H9 (cell line): Measurements from ENCODE around the gene TEX22. TPM values are rescaled to one million over a fixed set of nuclear protein-coding genes. Genes with fewer than 3 reads are reported as not detected.
A peak's percentile ranks its signal among the peaks of the same experiment; 100 is the strongest.

Experiments
- DNase-seq: peaks from one replicate; pipeline ENCODE4 v3.0.0-alpha.2; 2017
- H2AFZ ChIP-seq: one replicate; pipeline ENCODE4 v1.6.1; 2013; ENCODE audit warnings: mild to moderate bottlenecking, low read length, control low read depth, moderate library complexity
- H2AK5ac ChIP-seq: 2 replicates; pipeline ENCODE4 v1.6.1; 2013; ENCODE audit warnings: low read length, control low read depth, mixed read lengths; ENCODE audit not compliant: insufficient read length
- H2BK120ac ChIP-seq: one replicate; pipeline ENCODE4 v1.6.1; 2013; ENCODE audit warnings: low read depth, mild to moderate bottlenecking, low read length, control low read depth, inconsistent platforms; ENCODE audit not compliant: poor library complexity, severe bottlenecking
- H2BK12ac ChIP-seq: 2 replicates; pipeline ENCODE4 v1.6.1; 2013; ENCODE audit warnings: low read length, control low read depth, mixed read lengths, low read depth; ENCODE audit not compliant: insufficient read length
- H2BK15ac ChIP-seq: 2 replicates; pipeline ENCODE4 v1.6.1; 2013; ENCODE audit warnings: low read depth, low read length, control low read depth
- H2BK20ac ChIP-seq: one replicate; pipeline ENCODE4 v1.6.1; 2013; ENCODE audit warnings: low read depth, mild to moderate bottlenecking, low read length, control low read depth, inconsistent platforms; ENCODE audit not compliant: poor library complexity, severe bottlenecking
- H2BK5ac ChIP-seq: 2 replicates; pipeline ENCODE4 v1.6.1; 2013; ENCODE audit warnings: low read length, control low read depth, mixed read lengths; ENCODE audit not compliant: insufficient read length
- H3K14ac ChIP-seq: 2 replicates; pipeline ENCODE4 v1.6.1; 2013; ENCODE audit warnings: low read length, control low read depth; ENCODE audit not compliant: insufficient read depth
- H3K18ac ChIP-seq: 2 replicates; pipeline ENCODE4 v1.6.1; 2013; ENCODE audit warnings: low read depth, mild to moderate bottlenecking, mixed read lengths, low read length, control low read depth; ENCODE audit not compliant: insufficient read length
- H3K23ac ChIP-seq: 2 replicates; pipeline ENCODE4 v1.6.1; 2013; ENCODE audit warnings: low read length, control low read depth, mixed read lengths, low read depth; ENCODE audit not compliant: insufficient read length
- H3K23me2 ChIP-seq: 2 replicates; pipeline ENCODE4 v1.6.1; 2013; ENCODE audit warnings: low read depth, mild to moderate bottlenecking, mixed read lengths, low read length, control low read depth; ENCODE audit not compliant: insufficient read length, poor library complexity, severe bottlenecking
- H3K27ac ChIP-seq: 2 replicates; pipeline ENCODE4 v1.5.1; 2013; ENCODE audit warnings: low read length, control low read depth, mixed read lengths, low read depth; ENCODE audit not compliant: insufficient read length
- H3K27me3 ChIP-seq: 2 replicates; pipeline ENCODE4 v1.6.1; 2013; ENCODE audit warnings: low read length, control low read depth, inconsistent platforms; ENCODE audit not compliant: insufficient read depth
- H3K4ac ChIP-seq: 2 replicates; pipeline ENCODE4 v1.6.1; 2013; ENCODE audit warnings: low read depth, mild to moderate bottlenecking, control low read depth, inconsistent platforms, low read length, moderate library complexity
- H3K4me1 ChIP-seq: 2 replicates; pipeline ENCODE4 v1.6.1; 2013; ENCODE audit warnings: low read length, control low read depth, inconsistent platforms; ENCODE audit not compliant: insufficient read depth
- H3K4me2 ChIP-seq: 2 replicates; pipeline ENCODE4 v1.6.1; 2013; ENCODE audit warnings: low read length, control low read depth, mixed read lengths; ENCODE audit not compliant: insufficient read length, insufficient read depth
- H3K56ac ChIP-seq: 2 replicates; pipeline ENCODE4 v1.6.1; 2013; ENCODE audit warnings: low read depth, mild to moderate bottlenecking, mixed read lengths, low read length, control low read depth; ENCODE audit not compliant: insufficient read length
- H3K79me1 ChIP-seq: 2 replicates; pipeline ENCODE4 v1.6.1; 2013; ENCODE audit warnings: low read depth, mild to moderate bottlenecking, moderate library complexity, low read length, control low read depth, inconsistent platforms; ENCODE audit not compliant: insufficient read depth, poor library complexity, severe bottlenecking
- H3K79me2 ChIP-seq: 2 replicates; pipeline ENCODE4 v1.6.1; 2013; ENCODE audit warnings: low read length, control low read depth, inconsistent platforms; ENCODE audit not compliant: insufficient read depth
- H3K9ac ChIP-seq: 2 replicates; pipeline ENCODE4 v1.6.1; 2013; ENCODE audit warnings: low read length, control low read depth, mixed read lengths; ENCODE audit not compliant: insufficient read length; ENCODE audit errors: extremely low read depth
- H3K9me3 ChIP-seq: one replicate; pipeline ENCODE4 v1.6.1; 2013; ENCODE audit warnings: low read depth, low read length, inconsistent platforms; ENCODE audit not compliant: control insufficient read depth
- H3T11ph ChIP-seq: one replicate; pipeline ENCODE4 v1.6.1; 2013; ENCODE audit warnings: mild to moderate bottlenecking, low read length, control low read depth, inconsistent platforms
- H4K20me1 ChIP-seq: one replicate; pipeline ENCODE4 v1.6.1; 2013; ENCODE audit not compliant: control insufficient read depth, insufficient read length, insufficient read depth
- H4K5ac ChIP-seq: 2 replicates; pipeline ENCODE4 v1.6.1; 2013; ENCODE audit warnings: low read depth, mild to moderate bottlenecking, mixed read lengths, low read length, control low read depth; ENCODE audit not compliant: insufficient read length
- H4K8ac ChIP-seq: replicated peaks from 2 replicates; pipeline ENCODE4 v1.6.1; 2013; ENCODE audit warnings: low read length, control low read depth, mixed read lengths, low read depth; ENCODE audit not compliant: insufficient read length
- H4K91ac ChIP-seq: 2 replicates; pipeline ENCODE4 v1.6.1; 2013; ENCODE audit warnings: low read depth, mild to moderate bottlenecking, moderate library complexity, mixed read lengths, low read length, control low read depth; ENCODE audit not compliant: insufficient read length
- H3K27ac Mint-ChIP-seq, 3 experiments: 2 replicates in 2 of 3; 3 replicates in 1 of 3; pipeline ENCODE4 v1.8.0; 2020 to 2021; ENCODE audit warnings: mixed read lengths in 3 of 3, mild to moderate bottlenecking in 1 of 3, moderate library complexity in 1 of 3
- H3K27me3 Mint-ChIP-seq: 2 replicates; pipeline ENCODE4 v1.8.0; 2021; ENCODE audit warnings: low read depth, mild to moderate bottlenecking, moderate library complexity, mixed read lengths
- H3K36me3 Mint-ChIP-seq, 3 experiments: 2 replicates in 2 of 3; 3 replicates in 1 of 3; pipeline ENCODE4 v1.8.0; 2020 to 2021; ENCODE audit warnings: low read depth in 3 of 3, mixed read lengths in 3 of 3; ENCODE audit not compliant: insufficient read depth in 1 of 3
- H3K4me1 Mint-ChIP-seq, 2 experiments: 2 replicates each; pipeline ENCODE4 v1.8.0; 2020; ENCODE audit warnings: mixed read lengths in 2 of 2
- H3K4me3 Mint-ChIP-seq, 2 experiments: 2 replicates in 1 of 2; 3 replicates in 1 of 2; pipeline ENCODE4 v1.8.0; 2020 to 2021; ENCODE audit warnings: mild to moderate bottlenecking in 2 of 2, mixed read lengths in 2 of 2, moderate library complexity in 1 of 2
- H3K9me3 Mint-ChIP-seq, 2 experiments: 2 replicates in 1 of 2; 3 replicates in 1 of 2; pipeline ENCODE4 v1.8.0; 2020; ENCODE audit warnings: mild to moderate bottlenecking in 2 of 2, mixed read lengths in 2 of 2, moderate library complexity in 1 of 2
- CTCF ChIP-seq: fragments of 200-600 bp; sonication (generic); conservative IDR thresholded peaks from 3 replicates; pipeline ENCODE4 v1.8.0; 2021; ENCODE audit warnings: antibody characterized with exemption, mild to moderate bottlenecking
- WGBS: extraction: QIAGEN DNeasy Blood & Tissue Kit; methylation state at CpG from one replicate; pipeline ENCODE4 v1.1.7; 2013; ENCODE audit warnings: missing lambda C conversion rate, low lambda C conversion rate, mixed read lengths; ENCODE audit not compliant: insufficient read length; ENCODE audit errors: extremely low coverage; 5-methylcytosine and 5-hydroxymethylcytosine counted together
- total RNA-seq: library from RNA; stranded (reverse); gene quantifications from 2 replicates; pipeline ENCODE4 v1.2.1, GENCODE V29; 2021

TEX22 gene
- total RNA-seq, 1 experiment from 2014 or later: 0.83 TPM

- Mint-ChIP-seq H3K27ac (peak overlapping the region in 1 of 3 experiments; percentile 78; a peak in 1 of 7 replicates), H3K4me3 (no peak overlapping the region), H3K36me3 (peaks cover 22 to 50% (median 49%) of the 10 kb centered on the region in 3 experiments; a peak in 6 of 7 replicates), H3K4me1 (no peaks in the 10 kb centered on the region), H3K27me3 (no peaks in the 10 kb centered on the region), H3K9me3 (no peaks in the 10 kb centered on the region; a peak in 1 of 5 replicates)
- Histone ChIP-seq H3T11ph (no peak overlapping the region), H3K18ac (no peak overlapping the region), H3K56ac (no peak overlapping the region), H4K91ac (no peak overlapping the region), H3K4me2 (no peak overlapping the region), H4K8ac (no peak overlapping the region), H3K14ac (no peak overlapping the region), H2BK120ac (no peak overlapping the region), H3K4me1 (no peaks in the 10 kb centered on the region), H3K23me2 (no peaks in the 10 kb centered on the region), H3K4ac (no peak overlapping the region), H2AFZ (no peak overlapping the region), H3K23ac (no peak overlapping the region), H2BK5ac (no peak overlapping the region), H3K9ac (no peak overlapping the region), H4K5ac (no peak overlapping the region), H2AK5ac (no peak overlapping the region), H3K9me3 (no peaks in the 10 kb centered on the region), H2BK12ac (no peak overlapping the region), H3K79me2 (no peaks in the 10 kb centered on the region), H3K27ac (no peak overlapping the region), H3K79me1 (no peaks in the 10 kb centered on the region), H2BK15ac (no peak overlapping the region), H4K20me1 (no peaks in the 10 kb centered on the region), H3K27me3 (no peaks in the 10 kb centered on the region), H2BK20ac (no peak overlapping the region)
- TF ChIP-seq CTCF: no peak
- DNase-seq: no peak
- WGBS: no CpG with 5 or more reads among the region's 22 CpGs
Measured at GRCh38 chr14:105455766-105456660, 57.7 kb downstream of the TEX22 start.
